HG02610 (cell line): ENCODE results near the gene ARIH1.

Experiments
- ATAC-seq: cut with Tn5 transposase; IDR thresholded peaks from one replicate; pipeline ENCODE4 v1.9.1; 2021; ENCODE audit warnings: mild to moderate bottlenecking, moderate library complexity; ENCODE audit not compliant: unreplicated experiment

The ARIH1 gene

GRCh38 chr15:72536506-72536905 is 62.4 kb downstream of the ARIH1 start:
- no peak for ATAC-seq

- ATAC-seq = no peak
These were observed 64.8 kb downstream of the ARIH1 start for GRCh38 chr15:72538931-72539330.

- ATAC-seq = no peak
These were observed 66.6 kb downstream of the ARIH1 start for GRCh38 chr15:72540606-72541237.

- no peak for ATAC-seq
These were observed 67.5 kb downstream of the ARIH1 start for GRCh38 chr15:72541674-72542073.

- ATAC-seq = no peak
These were observed 71.0 kb downstream of the ARIH1 start for GRCh38 chr15:72545156-72545555.

- ATAC-seq = no peak
These were observed 80.6 kb downstream of the ARIH1 start for GRCh38 chr15:72554471-72555425.

- no peak for ATAC-seq
These were observed 85.7 kb downstream of the ARIH1 start for GRCh38 chr15:72559781-72560180.

GRCh38 chr15:72560458-72560857 is 86.3 kb downstream of the ARIH1 start:
- ATAC-seq = no peak

GRCh38 chr15:72562386-72562785 is 88.3 kb downstream of the ARIH1 start:
- ATAC-seq = no peak

GRCh38 chr15:72562878-72563277 is 88.7 kb downstream of the ARIH1 start:
- ATAC-seq = no peak

GRCh38 chr15:72564091-72564490 is 90.0 kb downstream of the ARIH1 start:
- no peak for ATAC-seq

- no peak for ATAC-seq
These were observed 92.8 kb downstream of the ARIH1 start for GRCh38 chr15:72566973-72567372.

GRCh38 chr15:72570059-72570458 is 95.9 kb downstream of the ARIH1 start:
- no peak for ATAC-seq

GRCh38 chr15:72579814-72580213 is 105.7 kb downstream of the ARIH1 start:
- no peak for ATAC-seq

- no peak for ATAC-seq
These were observed 109.9 kb downstream of the ARIH1 start for GRCh38 chr15:72584006-72584405.

GRCh38 chr15:72585025-72585424 is 110.9 kb downstream of the ARIH1 start:
- no peak for ATAC-seq

GRCh38 chr15:72585476-72586058 is 111.4 kb downstream of the ARIH1 start:
- ATAC-seq = no peak

GRCh38 chr15:72588096-72588495 is 114.0 kb downstream of the ARIH1 start:
- ATAC-seq = no peak

- no peak for ATAC-seq
These were observed 116.3 kb downstream of the ARIH1 start for GRCh38 chr15:72590427-72590826.

GRCh38 chr15:72591361-72591760 is 117.2 kb downstream of the ARIH1 start:
- ATAC-seq = no peak

- ATAC-seq = no peak
These were observed 118.0 kb downstream of the ARIH1 start for GRCh38 chr15:72592097-72592496.

GRCh38 chr15:72592676-72593075 is 118.5 kb downstream of the ARIH1 start:
- ATAC-seq = no peak
